Ishikawa (cell line): ENCODE data around the gene TRERF1.

Source experiments
- CREB1 ChIP-seq: IDR thresholded peaks from 2 replicates; pipeline ENCODE4 v1.6.1; 2012; ENCODE audit warnings: low read depth
- EP300 ChIP-seq: IDR thresholded peaks from 2 replicates; pipeline ENCODE4 v1.6.1; 2012; ENCODE audit warnings: borderline replicate concordance
- FOXM1 ChIP-seq: IDR thresholded peaks from 2 replicates; pipeline ENCODE4 v1.6.1; 2012; ENCODE audit warnings: low read depth, borderline replicate concordance
- TAF1 ChIP-seq: IDR thresholded peaks from 2 replicates; pipeline ENCODE4 v1.6.1; 2012; ENCODE audit warnings: low read depth, mild to moderate bottlenecking
- TEAD4 ChIP-seq: IDR thresholded peaks from 2 replicates; pipeline ENCODE4 v1.6.1; 2012
- ZBTB7A ChIP-seq: IDR thresholded peaks from 2 replicates; pipeline ENCODE4 v1.6.1; 2012; ENCODE audit warnings: low read depth
- TF ChIP-seq, protein P1 (sequence below): IDR thresholded peaks from 2 replicates; pipeline ENCODE4 v1.6.1; 2012

DNA sequence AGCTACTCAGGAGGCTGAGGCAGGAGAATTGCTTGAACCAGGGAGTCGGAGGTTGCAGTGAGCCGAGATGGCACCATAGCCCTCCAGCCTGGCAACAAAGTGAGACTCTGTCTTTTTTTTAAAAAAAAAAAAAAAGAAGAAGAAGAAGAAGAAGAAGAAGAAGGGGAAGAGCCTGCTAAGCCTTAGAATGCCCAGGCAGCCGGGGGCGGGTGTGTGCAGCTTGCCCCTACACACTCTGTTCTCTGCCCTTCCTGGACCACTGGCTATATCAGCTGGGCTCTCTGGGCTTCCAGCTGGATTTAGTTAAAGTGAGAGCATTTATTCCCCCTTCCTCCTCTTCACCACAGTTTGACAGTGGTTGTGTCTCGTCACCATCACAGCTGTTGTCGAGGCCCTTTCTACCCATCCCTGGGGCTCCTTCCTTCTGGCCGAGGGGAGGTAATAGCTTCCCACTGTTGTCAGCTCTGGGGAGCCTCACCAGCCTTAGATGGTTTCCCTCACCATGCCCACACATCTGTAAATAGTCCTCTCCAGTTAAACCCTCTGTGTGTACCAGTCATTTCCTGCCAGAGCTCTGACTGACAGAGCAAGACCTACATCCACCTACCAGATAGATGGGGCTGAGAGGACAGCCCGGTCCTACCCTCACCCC is 77.6 kb downstream of the TRERF1 start:
- no peak for TF ChIP-seq FOXM1
- no peak for TF ChIP-seq CREB1
- no peak for TF ChIP-seq TEAD4
- TF ChIP-seq EP300, result no peak
- no peak for TF ChIP-seq TAF1
- TF ChIP-seq, protein P1, sequence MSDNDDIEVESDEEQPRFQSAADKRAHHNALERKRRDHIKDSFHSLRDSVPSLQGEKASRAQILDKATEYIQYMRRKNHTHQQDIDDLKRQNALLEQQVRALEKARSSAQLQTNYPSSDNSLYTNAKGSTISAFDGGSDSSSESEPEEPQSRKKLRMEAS, result no peak
- TF ChIP-seq ZBTB7A, result no peak
